K562 (cell line): ENCODE measurements around the gene NUDT6. TPM values are rescaled to one million over a fixed set of nuclear protein-coding genes. Genes with fewer than 3 reads are reported as not detected.

Source experiments
- ATAC-seq: fragments of 200-7000 bp; cut with Tn5 transposase; 3 replicates; pipeline ENCODE4 v1.9.1; 2020; ENCODE audit warnings: moderate library complexity
- BruUV-seq: library from RNA; stranded (reverse); fragments of 400-500 nt; replicated peaks from 2 replicates; lab custom pipeline; 2021; lab: Mats Ljungman, UMichigan
- CTCF ChIA-PET: fragments of 300-600 bp; formaldehyde crosslinking; extraction: SDS; loops from one replicate; lab custom pipeline; 2021; ENCODE audit warnings: low intra/inter-chr PET ratio; lab: Yijun Ruan, JAX
- POLR2A ChIA-PET: fragments of 300-600, 350-650 bp; sonication (Branson Sonifier 250); formaldehyde crosslinking; extraction: SDS; loops from one replicate; lab custom pipeline; 2021; ENCODE audit warnings: antibody characterized with exemption, inconsistent platforms; lab: Yijun Ruan, JAX
- DNase-seq, 4 experiments: peaks; one replicate each; pipeline versions ENCODE4 v3.0.0 to v3.0.0-alpha.2; 2011 to 2018; ENCODE audit warnings: low spot score in 3 of 4, mixed read lengths in 3 of 4; ENCODE audit errors: extremely low read depth in 1 of 4
- FAIRE-seq: peaks from 2 replicates; lab custom pipeline; 2011; peaks lifted over from hg19 to GRCh38; lab: Jason Lieb, UNC
- H2AFZ ChIP-seq: 2 replicates; pipeline ENCODE4 v1.6.0; 2011; ENCODE audit warnings: low read depth, low read length, control low read depth, inconsistent platforms
- H3K27ac ChIP-seq: fragments of 200-600 bp; 3 replicates; pipeline ENCODE4 v1.8.0; 2011; ENCODE audit warnings: low read depth, mild to moderate bottlenecking, control low read depth, inconsistent platforms, low read length, moderate library complexity, mixed read lengths; ENCODE audit errors: extremely low read depth
- H3K27me3 ChIP-seq, 2 experiments: fragments of 300-600 bp in 1 of 2; 2 replicates in 1 of 2; 3 replicates in 1 of 2; pipeline versions ENCODE4 v1.6.0 to v1.8.0; 2011; ENCODE audit warnings: inconsistent platforms in 2 of 2, low read length in 2 of 2, mild to moderate bottlenecking in 1 of 2, mixed read lengths in 1 of 2, moderate library complexity in 1 of 2; ENCODE audit not compliant: control insufficient read depth in 2 of 2, insufficient read depth in 2 of 2
- H3K36me3 ChIP-seq: fragments of 300-600 bp; 3 replicates; pipeline ENCODE4 v1.8.0; 2011; ENCODE audit warnings: mild to moderate bottlenecking, low read length, inconsistent platforms; ENCODE audit not compliant: control insufficient read depth, insufficient read depth
- H3K4me1 ChIP-seq, 2 experiments: fragments of 200-600 bp in 1 of 2; replicated peaks in 1 of 2; 2 replicates in 1 of 2; 3 replicates in 1 of 2; pipeline versions ENCODE4 v1.5.1 to v1.8.0; 2011; ENCODE audit warnings: inconsistent platforms in 2 of 2, low read length in 2 of 2, mild to moderate bottlenecking in 1 of 2, mixed read lengths in 1 of 2, moderate library complexity in 1 of 2; ENCODE audit not compliant: control insufficient read depth in 2 of 2, insufficient read depth in 2 of 2
- H3K4me2 ChIP-seq: 2 replicates; pipeline ENCODE4 v1.6.1; 2011; ENCODE audit warnings: low read length, control low read depth, inconsistent platforms, mixed read lengths; ENCODE audit not compliant: insufficient read depth
- H3K4me3 ChIP-seq: fragments of 200-600 bp; sonication (generic), shearing (Covaris generic); 2 replicates; pipeline ENCODE4 v1.5.1; 2016; ENCODE audit warnings: control low read depth, inconsistent platforms
- H3K79me2 ChIP-seq: fragments of 200-600 bp; 3 replicates; pipeline ENCODE4 v1.8.0; 2011; ENCODE audit warnings: low read length, inconsistent platforms; ENCODE audit not compliant: control insufficient read depth, insufficient read depth
- H3K9ac ChIP-seq, 2 experiments: 2 replicates each; pipeline versions ENCODE4 v1.6.0 to v1.6.1; 2011; ENCODE audit warnings: low read depth in 2 of 2, low read length in 2 of 2, control low read depth in 1 of 2, inconsistent platforms in 1 of 2, mild to moderate bottlenecking in 1 of 2, mixed read lengths in 1 of 2; ENCODE audit not compliant: insufficient read depth in 1 of 2
- H3K9me1 ChIP-seq: one replicate; pipeline ENCODE4 v1.6.0; 2011; ENCODE audit warnings: inconsistent platforms, mild to moderate bottlenecking, low read length, moderate library complexity; ENCODE audit not compliant: control insufficient read depth, insufficient read depth
- H3K9me3 ChIP-seq: replicated peaks from 2 replicates; pipeline ENCODE4 v1.5.1; 2011; ENCODE audit warnings: low read depth, low read length, inconsistent platforms; ENCODE audit not compliant: control insufficient read depth, insufficient read depth
- H4K20me1 ChIP-seq: replicated peaks from 2 replicates; pipeline ENCODE4 v1.6.1; 2011; ENCODE audit warnings: low read length, inconsistent platforms, mixed read lengths; ENCODE audit not compliant: control insufficient read depth, insufficient read depth
- CBFA2T2 ChIP-seq: fragments of 450-650 bp; conservative IDR thresholded peaks from 2 replicates; pipeline ENCODE4 v1.6.1; 2017; ENCODE audit warnings: mild to moderate bottlenecking
- CBX8 ChIP-seq: fragments of 200-600 bp; sonication (generic); IDR thresholded peaks from 2 replicates; pipeline ENCODE4 v1.6.1; 2012; ENCODE audit warnings: borderline replicate concordance, mixed run types, low read depth, mild to moderate bottlenecking, moderate library complexity, mixed read lengths, low read length, control low read depth, inconsistent platforms; ENCODE audit not compliant: poor library complexity, severe bottlenecking; ENCODE audit errors: extremely low read depth
- CTBP1 ChIP-seq: fragments of 450-650 bp; IDR thresholded peaks from 2 replicates; pipeline ENCODE4 v1.6.1; 2016; ENCODE audit warnings: borderline replicate concordance
- CXXC5 ChIP-seq: fragments of 250-450 bp; sonication (Bioruptor Pico); IDR thresholded peaks from 2 replicates; pipeline ENCODE4 v1.8.0; 2022; ENCODE audit warnings: inconsistent platforms, mild to moderate bottlenecking, moderate library complexity
- FOSL1 ChIP-seq: fragments of 200-800 bp; sonication (Bioruptor generic); conservative IDR thresholded peaks from 2 replicates; pipeline ENCODE4 v1.6.1; 2016; ENCODE audit warnings: missing genetic modification characterization, missing compliant biosample characterization
- GATA2 ChIP-seq: sonication (generic); formaldehyde crosslinking; IDR thresholded peaks from 2 replicates; pipeline ENCODE4 v1.4.0; 2020; ENCODE audit warnings: mild to moderate bottlenecking, missing genetic modification reagents
- HNRNPLL ChIP-seq: fragments of 200-400 bp; formaldehyde crosslinking; IDR thresholded peaks from 2 replicates; pipeline ENCODE4 v1.6.1; 2017; ENCODE audit warnings: low read length, low read depth, mild to moderate bottlenecking; ENCODE audit not compliant: poor library complexity, severe bottlenecking
- RFX5 ChIP-seq: IDR thresholded peaks from 2 replicates; pipeline ENCODE4 v1.6.1; 2011; ENCODE audit warnings: low read depth, mild to moderate bottlenecking, improper control_type of control experiment, low read length
- STAG1 ChIP-seq: sonication (generic); formaldehyde crosslinking; IDR thresholded peaks from 2 replicates; pipeline ENCODE4 v1.5.0; 2020; ENCODE audit warnings: missing genetic modification reagents, borderline replicate concordance
- TAL1 ChIP-seq: fragments of 450-650 bp; IDR thresholded peaks from 2 replicates; pipeline ENCODE4 v1.6.1; 2016; ENCODE audit warnings: mild to moderate bottlenecking
- ZNF274 ChIP-seq: IDR thresholded peaks from 2 replicates; pipeline ENCODE4 v1.6.1; 2011; ENCODE audit warnings: low read depth, mild to moderate bottlenecking, low read length, moderate library complexity, borderline replicate concordance
- WGBS: fragments of 100-300 bp; shearing (Covaris generic); methylation state at CpG from one replicate; pipeline ENCODE4 v1.1.6; 2016; ENCODE audit warnings: low coverage, mixed read lengths; ENCODE audit not compliant: insufficient coverage; ENCODE audit errors: missing lambda C conversion rate; 5-methylcytosine and 5-hydroxymethylcytosine counted together
- in situ Hi-C: fragments of 300-500 bp; cut with MboI; formaldehyde crosslinking; loops from 4 replicates; pipeline ENCODE4 v1.15.0; 2018; ENCODE audit warnings: inconsistent platforms, mixed read lengths
- intact Hi-C: fragments of 100-400 bp; cut with micrococcal nuclease; formaldehyde crosslinking; loops from 2 replicates; pipeline ENCODE4 v1.14.2; 2022
- polyA plus RNA-seq, 8 experiments: library from polyadenylated mRNA; depleted of rRNA in 4 of 8; stranded (reverse) in 5 of 8; unstranded in 3 of 8; fragments of >200 nt; fragmentation: Nextera tagmentation in 2 of 8; fragmentation: Illumina TruSeq in 1 of 8; extraction: Ambion mirVana in 2 of 8; extraction: Trizol in 1 of 8; gene quantifications; 2 replicates each; pipeline versions ENCODE4 v1.2.1 to v1.2.3, GENCODE V29; 2011 to 2014; ENCODE audit warnings: inconsistent platforms in 1 of 8, missing spikeins in 1 of 8
- total RNA-seq, 7 experiments: library from RNA; depleted of rRNA in 6 of 7; stranded (reverse); fragments of >200 nt in 6 of 7; fragmentation: Illumina TruSeq in 2 of 7; extraction: Trizol in 2 of 7; gene quantifications; 2 replicates each; pipeline versions ENCODE4 v1.2.1 to v1.2.3, GENCODE V29; 2011 to 2021; ENCODE audit warnings: low replicate concordance in 1 of 7
- TF ChIP-seq, protein P1 (sequence below): IDR thresholded peaks from 2 replicates; pipeline ENCODE4 v1.6.1; 2012; ENCODE audit warnings: low read depth, low read length, improper control_type of control experiment, borderline replicate concordance
- TF ChIP-seq, protein P2 (sequence below): fragments of 250-450 bp; sonication (Bioruptor Pico); IDR thresholded peaks from 2 replicates; pipeline ENCODE4 v1.8.0; 2022; ENCODE audit warnings: inconsistent platforms
- TF ChIP-seq, protein P3 (sequence below): IDR thresholded peaks from 3 replicates; pipeline ENCODE4 v1.6.1; 2011; ENCODE audit warnings: borderline replicate concordance, mild to moderate bottlenecking; ENCODE audit not compliant: insufficient read length, insufficient read depth

The NUDT6 gene
- total and polyA plus RNA-seq, 9 of the 15 experiments (the other 6 are each of a cell fraction or from before 2014, with no cell fraction given): 9.4 to 18.1 (median 13.4) TPM

DNA sequence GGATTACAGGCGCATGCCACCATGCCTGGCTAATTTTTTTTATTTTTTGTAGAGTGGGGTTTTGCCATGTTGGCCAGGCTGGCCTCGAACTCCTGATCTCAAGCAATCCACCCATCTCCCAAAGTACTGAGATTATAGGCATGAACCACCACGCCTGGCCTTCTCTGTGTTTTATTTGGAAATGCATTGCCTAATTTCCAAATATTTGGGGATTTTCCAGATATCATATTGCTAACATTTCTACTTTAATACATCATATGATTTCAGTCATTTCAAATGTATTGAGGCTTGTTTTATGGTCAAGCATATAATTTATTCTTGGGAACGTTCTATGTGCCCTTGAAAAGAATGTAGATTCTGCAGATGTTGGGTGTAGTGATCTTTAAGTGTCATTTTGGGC is 57.0 kb downstream of the NUDT6 start (continued):
- TF ChIP-seq, protein P1, sequence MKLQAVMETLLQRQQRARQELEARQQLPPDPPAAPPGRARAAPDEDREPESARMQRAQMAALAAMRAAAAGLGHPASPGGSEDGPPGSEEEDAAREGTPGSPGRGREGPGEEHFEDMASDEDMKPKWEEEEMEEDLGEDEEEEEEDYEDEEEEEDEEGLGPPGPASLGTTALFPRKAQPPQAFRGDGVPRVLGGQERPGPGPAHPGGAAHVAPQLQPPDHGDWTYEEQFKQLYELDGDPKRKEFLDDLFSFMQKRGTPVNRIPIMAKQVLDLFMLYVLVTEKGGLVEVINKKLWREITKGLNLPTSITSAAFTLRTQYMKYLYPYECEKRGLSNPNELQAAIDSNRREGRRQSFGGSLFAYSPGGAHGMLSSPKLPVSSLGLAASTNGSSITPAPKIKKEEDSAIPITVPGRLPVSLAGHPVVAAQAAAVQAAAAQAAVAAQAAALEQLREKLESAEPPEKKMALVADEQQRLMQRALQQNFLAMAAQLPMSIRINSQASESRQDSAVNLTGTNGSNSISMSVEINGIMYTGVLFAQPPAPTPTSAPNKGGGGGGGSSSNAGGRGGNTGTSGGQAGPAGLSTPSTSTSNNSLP: no peak
- TF ChIP-seq ZNF274 (no peak), CXXC5 (CRISPR knock-in tag) (no peak)
- TF ChIP-seq, all 486 proteins: peak for 0

DNA sequence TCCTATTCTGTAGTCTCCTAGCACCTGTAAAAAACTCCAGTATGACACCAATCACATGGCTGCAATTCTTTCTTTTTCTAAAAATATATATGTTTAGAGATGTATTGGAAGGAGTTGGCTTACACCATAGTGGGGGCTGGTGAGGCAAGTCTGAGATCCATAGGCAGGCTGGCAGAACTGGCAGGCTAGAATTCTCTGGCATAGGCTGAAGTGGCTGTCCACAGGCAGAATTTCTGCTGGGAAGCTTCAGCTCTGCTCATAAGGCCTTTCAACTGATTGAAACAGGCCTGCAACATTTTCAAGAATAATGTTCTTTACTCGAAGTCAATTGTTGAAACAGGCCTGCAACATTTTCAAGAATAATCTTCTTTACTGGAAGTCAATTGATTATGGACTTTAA is 58.8 kb downstream of the NUDT6 start:
- TF ChIP-seq CBX8 (no peak), GATA2 (CRISPR knock-in tag) (no peak), TAL1 (no peak), RFX5 (no peak), FOSL1 (tag) (no peak), CBFA2T2 (no peak), HNRNPLL (no peak), STAG1 (no peak), CTBP1 (no peak)
- TF ChIP-seq, protein P2, sequence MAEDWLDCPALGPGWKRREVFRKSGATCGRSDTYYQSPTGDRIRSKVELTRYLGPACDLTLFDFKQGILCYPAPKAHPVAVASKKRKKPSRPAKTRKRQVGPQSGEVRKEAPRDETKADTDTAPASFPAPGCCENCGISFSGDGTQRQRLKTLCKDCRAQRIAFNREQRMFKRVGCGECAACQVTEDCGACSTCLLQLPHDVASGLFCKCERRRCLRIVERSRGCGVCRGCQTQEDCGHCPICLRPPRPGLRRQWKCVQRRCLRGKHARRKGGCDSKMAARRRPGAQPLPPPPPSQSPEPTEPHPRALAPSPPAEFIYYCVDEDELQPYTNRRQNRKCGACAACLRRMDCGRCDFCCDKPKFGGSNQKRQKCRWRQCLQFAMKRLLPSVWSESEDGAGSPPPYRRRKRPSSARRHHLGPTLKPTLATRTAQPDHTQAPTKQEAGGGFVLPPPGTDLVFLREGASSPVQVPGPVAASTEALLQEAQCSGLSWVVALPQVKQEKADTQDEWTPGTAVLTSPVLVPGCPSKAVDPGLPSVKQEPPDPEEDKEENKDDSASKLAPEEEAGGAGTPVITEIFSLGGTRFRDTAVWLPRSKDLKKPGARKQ: no peak
- TF ChIP-seq, protein P3, sequence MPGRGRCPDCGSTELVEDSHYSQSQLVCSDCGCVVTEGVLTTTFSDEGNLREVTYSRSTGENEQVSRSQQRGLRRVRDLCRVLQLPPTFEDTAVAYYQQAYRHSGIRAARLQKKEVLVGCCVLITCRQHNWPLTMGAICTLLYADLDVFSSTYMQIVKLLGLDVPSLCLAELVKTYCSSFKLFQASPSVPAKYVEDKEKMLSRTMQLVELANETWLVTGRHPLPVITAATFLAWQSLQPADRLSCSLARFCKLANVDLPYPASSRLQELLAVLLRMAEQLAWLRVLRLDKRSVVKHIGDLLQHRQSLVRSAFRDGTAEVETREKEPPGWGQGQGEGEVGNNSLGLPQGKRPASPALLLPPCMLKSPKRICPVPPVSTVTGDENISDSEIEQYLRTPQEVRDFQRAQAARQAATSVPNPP: no peak
- Histone ChIP-seq H3K9me1 (no peaks in the 10 kb centered on the region), H3K4me2 (no peak overlapping the region), H3K79me2 (0 out of 3 replicates have a peak, but pooled peaks cover 7% of the 10 kb centered on the region), H3K4me3 (no peak overlapping the region), H2AFZ (no peak overlapping the region), H3K36me3 (no peaks in the 10 kb centered on the region; the same call in 2 of the 3 replicates), H3K4me1 (no peaks in the 10 kb centered on the region), H3K9me3 (no peaks in the 10 kb centered on the region), H3K27ac (no peak overlapping the region), H3K27me3 (no peaks in the 10 kb centered on the region), H4K20me1 (no peaks in the 10 kb centered on the region), H3K9ac (no peak overlapping the region)
- ChIA-PET CTCF (no interaction called here), POLR2A (interaction anchor here (0.9 to 1.0 kb wide), 2 partner anchors 8 to 11 kb away, joined by 3 read pairs; no protein-coding TSS in a partner anchor)
- no peak for FAIRE-seq
- no peak for DNase-seq
- ATAC-seq: no peak
- no TSS peak for BruUV-seq
- intact Hi-C loops (no loop called here), in situ Hi-C loops (no loop called here)
- WGBS: 36% methylated on average over 1 of the region's 1 CpG
